Endothelial cell of umbilical vein (primary cell): Measurements from ENCODE around the gene TMEM106C.

ENCODE experiments used
- CTCF ChIP-seq, 2 donors: IDR thresholded peaks; 1 replicate in 1 of 2; 2 replicates in 1 of 2; pipeline ENCODE4 v1.5.1; 2011; ENCODE audit warnings: low read length in 2 of 2, mild to moderate bottlenecking in 2 of 2, moderate library complexity in 2 of 2, control low read depth in 1 of 2, inconsistent platforms in 1 of 2, low read depth in 1 of 2; ENCODE audit not compliant: insufficient read depth in 1 of 2; ENCODE audit errors: extremely low read depth in 1 of 2
- EZH2 ChIP-seq: IDR thresholded peaks from 2 replicates; pipeline ENCODE4 v1.6.1; 2012; ENCODE audit warnings: borderline replicate concordance, low read depth, mild to moderate bottlenecking, moderate library complexity, low read length, inconsistent platforms; ENCODE audit not compliant: severe bottlenecking
- FOS ChIP-seq: IDR thresholded peaks from 2 replicates; pipeline ENCODE4 v1.6.1; 2011; ENCODE audit warnings: mild to moderate bottlenecking, low read length, moderate library complexity, borderline replicate concordance; ENCODE audit not compliant: insufficient read depth
- GATA2 ChIP-seq: IDR thresholded peaks from 2 replicates; pipeline ENCODE4 v1.7.0; 2011; ENCODE audit warnings: low read depth, mild to moderate bottlenecking, moderate library complexity, mixed read lengths, low read length; ENCODE audit not compliant: insufficient read length, insufficient read depth
- JUN ChIP-seq: IDR thresholded peaks from 2 replicates; pipeline ENCODE4 v1.6.1; 2011; ENCODE audit warnings: borderline replicate concordance, low read depth; ENCODE audit not compliant: insufficient read length, insufficient read depth
- MAX ChIP-seq: IDR thresholded peaks from 2 replicates; pipeline ENCODE4 v1.6.1; 2011; ENCODE audit not compliant: insufficient read depth, insufficient read length
- MYC ChIP-seq: IDR thresholded peaks from one replicate; pipeline ENCODE4 v1.6.1; 2011; ENCODE audit warnings: mild to moderate bottlenecking, low read depth, low read length
- POLR2A ChIP-seq: IDR thresholded peaks from 2 replicates; pipeline ENCODE4 v1.6.1; 2012; ENCODE audit warnings: low read depth, mild to moderate bottlenecking, control low read depth, low read length
- POLR2AphosphoS5 ChIP-seq: IDR thresholded peaks from 2 replicates; pipeline ENCODE4 v1.6.1; 2012; ENCODE audit warnings: low read depth, mild to moderate bottlenecking, control low read depth, low read length, moderate library complexity; ENCODE audit not compliant: insufficient read depth

GRCh38 chr12:47947341-47947740 is 16.1 kb upstream of the TMEM106C start:
- TF ChIP-seq FOS (no peak), CTCF (IDR thresholded peaks at IDR 0.05; ENCODE audit: extremely low read depth in 1 of 2, insufficient read depth in 1 of 2, low read depth in 1 of 2, low read length in 2 of 2) (no peak), MAX (no peak), MYC (no peak), EZH2 (no peak), POLR2A (no peak), POLR2AphosphoS5 (no peak), JUN (no peak), GATA2 (no peak)
